Measurements from ENCODE around the gene TBRG4. TPM values are rescaled to one million over a fixed set of nuclear protein-coding genes. Genes with fewer than 3 reads are reported as not detected.

Gene TBRG4
- total and polyA plus RNA-seq, 8 donors = 15.6 to 39.8 (median 25.2) TPM

GRCh38 chr7:45099891-45100760, 11.4 kb downstream of the TBRG4 start:
- intact Hi-C loops (cut with DNase I) = no loop called here
- Histone ChIP-seq H3K9me3 (no peaks in the 10 kb centered on the region), H3K36me3 (peaks cover 7 to 58% (median 51%) of the 10 kb centered on the region in 3 donors), H3K27me3 (no peaks in the 10 kb centered on the region), H3K4me3 (no peak overlapping the region), H3K4me1 (no peaks in the 10 kb centered on the region), H3K27ac (no peak overlapping the region)
- DNase-seq (no peak), FAIRE-seq (no peak), ATAC-seq (peak in 1 of 4 donors; percentile 11)
- TF ChIP-seq, protein P1, sequence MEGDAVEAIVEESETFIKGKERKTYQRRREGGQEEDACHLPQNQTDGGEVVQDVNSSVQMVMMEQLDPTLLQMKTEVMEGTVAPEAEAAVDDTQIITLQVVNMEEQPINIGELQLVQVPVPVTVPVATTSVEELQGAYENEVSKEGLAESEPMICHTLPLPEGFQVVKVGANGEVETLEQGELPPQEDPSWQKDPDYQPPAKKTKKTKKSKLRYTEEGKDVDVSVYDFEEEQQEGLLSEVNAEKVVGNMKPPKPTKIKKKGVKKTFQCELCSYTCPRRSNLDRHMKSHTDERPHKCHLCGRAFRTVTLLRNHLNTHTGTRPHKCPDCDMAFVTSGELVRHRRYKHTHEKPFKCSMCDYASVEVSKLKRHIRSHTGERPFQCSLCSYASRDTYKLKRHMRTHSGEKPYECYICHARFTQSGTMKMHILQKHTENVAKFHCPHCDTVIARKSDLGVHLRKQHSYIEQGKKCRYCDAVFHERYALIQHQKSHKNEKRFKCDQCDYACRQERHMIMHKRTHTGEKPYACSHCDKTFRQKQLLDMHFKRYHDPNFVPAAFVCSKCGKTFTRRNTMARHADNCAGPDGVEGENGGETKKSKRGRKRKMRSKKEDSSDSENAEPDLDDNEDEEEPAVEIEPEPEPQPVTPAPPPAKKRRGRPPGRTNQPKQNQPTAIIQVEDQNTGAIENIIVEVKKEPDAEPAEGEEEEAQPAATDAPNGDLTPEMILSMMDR (IDR thresholded peaks at IDR 0.05) = no peak
- 91 to 95% methylated on average over 16 of the region's 16 CpGs for WGBS, 2 donors

DNA sequence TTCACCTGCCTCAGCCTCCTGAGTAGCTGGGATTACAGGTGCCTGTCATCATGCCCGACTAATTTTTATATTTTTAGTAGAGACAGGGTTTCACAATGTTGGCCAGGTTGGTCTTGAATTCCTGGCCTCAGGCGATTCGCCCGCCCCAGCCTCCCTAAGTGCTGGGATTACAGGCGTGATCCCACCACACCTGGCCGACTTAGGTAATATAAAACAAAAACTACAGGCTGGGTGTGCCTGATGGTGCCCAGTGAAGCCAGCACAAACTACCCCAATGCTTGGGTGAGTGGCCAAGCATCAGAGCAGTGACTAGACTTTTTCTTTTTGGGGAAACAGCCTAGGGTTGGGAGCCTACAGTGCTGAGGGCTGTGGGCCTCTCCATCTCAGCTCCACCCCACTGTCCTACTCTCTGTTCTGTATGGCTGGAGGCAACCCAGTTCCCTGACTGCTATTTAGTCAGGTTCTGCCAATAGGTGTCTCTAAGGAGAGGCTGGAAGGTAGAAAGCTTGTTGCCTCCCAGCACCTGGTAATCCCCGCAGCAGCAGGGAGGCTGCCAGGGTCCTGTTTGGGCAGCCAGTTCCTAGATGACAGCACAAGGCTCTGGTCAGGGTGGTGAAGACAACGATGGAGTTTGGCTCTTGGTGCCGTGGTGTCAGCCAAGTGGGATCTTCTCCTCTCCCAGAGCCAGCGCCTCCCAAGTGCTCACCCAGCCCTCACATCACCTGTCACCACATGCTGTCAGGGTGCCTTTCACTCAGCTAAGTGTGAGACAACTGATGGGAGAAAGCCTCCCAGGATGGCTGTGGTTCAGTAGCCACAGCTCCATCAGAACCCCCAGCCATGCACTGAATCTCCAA, 12.3 kb downstream of the TBRG4 start:
- DNase-seq = no peak
- Histone ChIP-seq H3K36me3 (peaks cover 7 to 49% (median 44%) of the 10 kb centered on the region in 3 donors), H3K27me3 (no peaks in the 10 kb centered on the region), H3K4me1 (no peaks in the 10 kb centered on the region), H3K4me3 (no peak overlapping the region), H3K9me3 (no peaks in the 10 kb centered on the region), H3K27ac (no peak overlapping the region)
- WGBS, 2 donors = 84 to 85% methylated on average over 10 of the region's 10 CpGs
- intact Hi-C loops (cut with DNase I) = no loop called here
- TF ChIP-seq, protein P1 (IDR thresholded peaks at IDR 0.05) = no peak
- no peak for FAIRE-seq
- ATAC-seq = no peak

DNA sequence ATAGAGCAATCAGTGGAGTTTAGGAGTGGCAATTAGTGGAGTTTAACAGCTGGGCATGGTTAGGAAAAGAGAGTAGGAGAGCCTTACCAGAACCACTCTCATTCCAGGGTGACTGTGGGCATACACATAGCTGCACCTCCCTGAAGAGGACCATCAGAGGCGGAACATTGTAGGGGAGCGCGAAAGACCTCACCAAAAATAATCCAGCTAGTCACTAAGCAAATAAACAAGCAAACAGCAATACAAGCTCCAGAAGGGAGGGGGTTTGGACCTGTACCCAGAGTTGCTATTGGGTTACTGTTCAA, 18.6 kb downstream of the TBRG4 start:
- intact Hi-C loops (cut with DNase I) = no loop called here

GRCh38 chr7:45092100-45092930, 19.2 kb downstream of the TBRG4 start:
- H3K27me3 ChIP-seq = no peaks in the 10 kb centered on the region
- no peak for ATAC-seq
- H3K9me3 ChIP-seq = no peaks in the 10 kb centered on the region
- TF ChIP-seq, protein P1 (IDR thresholded peaks at IDR 0.05) = no peak
- no peak overlapping the region for H3K27ac ChIP-seq
- no peaks in the 10 kb centered on the region for H3K36me3 ChIP-seq
- intact Hi-C loops (cut with DNase I) = no loop called here
- H3K4me1 ChIP-seq = no peaks in the 10 kb centered on the region
- no peak for DNase-seq
- 50 to 54% methylated on average over 7 of the region's 7 CpGs for WGBS, 2 donors
- FAIRE-seq = no peak
- no peak overlapping the region for H3K4me3 ChIP-seq

More for the DNA sequence above, 18.6 kb downstream of the TBRG4 start:
- FAIRE-seq = no peak
- no peaks in the 10 kb centered on the region for H3K27me3 ChIP-seq
- WGBS, 2 donors = 63% methylated on average over 3 of the region's 3 CpGs
- H3K4me3 ChIP-seq = no peak overlapping the region
- H3K36me3 ChIP-seq = no peaks in the 10 kb centered on the region
- no peak for ATAC-seq
- TF ChIP-seq, protein P1 (IDR thresholded peaks at IDR 0.05) = no peak
- no peak overlapping the region for H3K27ac ChIP-seq
- no peaks in the 10 kb centered on the region for H3K9me3 ChIP-seq
- no peak for DNase-seq
- H3K4me1 ChIP-seq = no peaks in the 10 kb centered on the region
